ENCODE results near the gene RND1.
A peak's percentile ranks its signal among the peaks of the same experiment; 100 is the strongest.
"Not testable (repeated sequence)": the region's sequence is repeated elsewhere in the genome, so short reads cannot be mapped to it uniquely, and the experiment has no call there.

The RND1 gene

DNA sequence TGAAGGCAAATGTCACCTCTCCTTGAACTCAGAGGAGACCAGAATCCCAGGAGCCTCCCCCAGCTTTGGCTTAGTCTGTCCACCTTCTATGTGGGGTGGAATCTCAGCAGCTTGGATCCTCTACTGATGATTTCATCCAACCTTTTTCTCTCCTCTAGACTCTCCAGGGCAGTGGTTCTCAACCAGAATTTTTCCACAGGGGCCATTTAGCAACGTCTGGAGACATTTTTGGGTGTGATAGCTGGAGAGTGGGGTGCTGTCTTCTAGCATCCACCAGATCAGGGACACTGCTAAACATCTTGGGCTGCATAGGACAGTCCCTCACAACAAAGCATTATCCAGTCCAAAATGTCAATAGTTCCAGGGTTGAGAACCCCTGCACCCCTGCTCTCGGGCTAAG lies 9.3 kb downstream of the RND1 start:
- no peak for TF ChIP-seq SPI1 (IDR thresholded peaks at IDR 0.05; ENCODE audit: low read depth, low read length)
- no peak for TF ChIP-seq PAX5 (IDR thresholded peaks at IDR 0.05; ENCODE audit: insufficient read depth, low read length, severe bottlenecking)
- TF ChIP-seq TAF1 (IDR thresholded peaks at IDR 0.05; ENCODE audit: low read depth, low read length) = no peak
- TF ChIP-seq POLR2AphosphoS5 (IDR thresholded peaks at IDR 0.05; ENCODE audit: low read depth, low read length) = no peak
- TF ChIP-seq POU2F2 (IDR thresholded peaks at IDR 0.05; ENCODE audit: low read depth, low read length) = no peak
- TF ChIP-seq POLR2A (IDR thresholded peaks at IDR 0.05; ENCODE audit: low read depth, low read length) = no peak
- no peak for FAIRE-seq
- no peak for DNase-seq (ENCODE audit: insufficient read length, low spot score)

DNA sequence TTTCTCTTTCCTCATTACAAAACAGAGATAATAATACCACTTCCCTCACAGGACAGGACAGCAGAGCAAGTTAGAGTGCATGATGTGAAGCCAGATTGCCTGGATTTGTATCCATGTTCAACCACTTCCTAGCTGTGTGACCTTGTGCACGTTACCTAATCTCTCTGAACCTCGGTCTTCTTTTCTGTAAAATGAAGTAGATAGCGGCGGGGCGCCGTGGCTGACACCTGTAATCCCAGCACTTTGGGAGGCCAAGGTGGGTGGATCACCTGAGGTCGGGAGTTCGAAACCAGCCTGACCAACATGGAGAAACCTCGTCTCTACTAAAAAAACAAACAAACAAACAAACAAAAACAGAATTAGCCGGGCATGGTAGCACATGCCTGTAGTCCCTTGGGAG lies 10.7 kb downstream of the RND1 start:
- not testable (repeated sequence) for FAIRE-seq

DNA sequence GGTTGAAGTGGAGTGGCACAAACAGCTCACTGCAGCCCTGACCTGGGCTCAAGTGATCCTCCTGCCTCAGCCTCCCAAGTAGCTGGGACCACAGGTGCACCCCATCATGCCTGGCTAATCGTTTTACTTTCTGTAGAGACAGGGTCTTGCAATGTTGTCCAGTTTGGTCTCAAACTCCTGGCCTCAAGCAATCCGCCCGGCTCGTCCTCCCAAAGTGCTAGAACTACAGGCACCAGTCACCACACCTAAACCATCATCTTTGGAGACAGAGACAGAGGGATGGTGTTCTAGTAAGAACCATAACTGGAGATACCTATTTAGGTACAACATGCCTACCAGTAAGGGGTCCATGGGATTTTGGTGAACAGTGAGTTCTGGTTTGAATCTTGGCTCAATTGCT lies 11.2 kb downstream of the RND1 start:
- FAIRE-seq (no peak), DNase-seq (ENCODE audit: insufficient read length, low spot score) (no peak)

More for the DNA sequence above, 10.7 kb downstream of the RND1 start:
- not testable (repeated sequence) for DNase-seq (ENCODE audit: insufficient read length, low spot score)

DNA sequence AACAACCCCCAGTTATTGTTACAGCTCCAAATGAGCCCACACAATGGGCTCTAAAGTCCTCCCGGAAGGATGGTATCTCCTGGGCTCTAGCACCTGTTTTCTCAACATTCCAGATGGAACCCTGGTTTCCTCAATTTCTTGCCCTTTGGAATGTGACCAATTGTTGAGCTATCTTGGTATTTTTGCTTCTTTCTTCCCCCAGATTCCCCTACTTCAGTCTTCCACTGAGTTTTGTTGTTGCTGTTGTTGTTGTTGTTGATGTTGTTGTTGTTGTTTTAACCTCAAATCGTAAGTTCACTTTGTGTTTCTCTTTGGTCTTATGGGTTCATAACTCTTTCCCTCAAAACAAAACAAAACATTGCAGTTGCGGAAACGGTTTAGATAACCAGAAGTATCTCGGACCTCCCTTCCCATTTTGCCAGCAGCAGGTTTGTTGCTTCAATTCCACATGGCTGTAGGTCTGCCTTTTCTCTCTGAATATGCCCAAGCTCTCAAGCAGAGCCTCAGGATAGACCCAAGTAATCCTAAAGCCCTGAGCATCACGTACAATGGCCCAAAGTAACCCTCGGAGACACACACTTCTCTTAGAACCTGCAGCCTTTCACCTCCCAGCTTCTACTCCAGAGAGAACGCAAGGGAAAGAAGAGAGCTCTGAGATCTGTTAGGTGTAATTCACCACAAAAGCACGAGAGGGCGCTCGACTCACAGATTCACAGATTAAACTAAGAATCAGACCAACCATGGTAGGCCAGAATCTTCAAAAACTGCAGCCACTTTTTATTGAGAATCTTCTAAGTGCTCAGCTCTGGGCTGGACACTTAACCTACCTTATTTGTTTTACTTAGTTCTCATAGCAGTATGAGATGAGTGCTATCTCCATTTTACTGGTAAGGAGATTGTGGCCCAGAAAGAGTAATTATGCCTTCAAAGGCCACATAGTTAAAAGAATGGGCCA lies 12.7 kb downstream of the RND1 start:
- TF ChIP-seq SPI1 (IDR thresholded peaks at IDR 0.05; ENCODE audit: low read depth, low read length) = no peak
- TF ChIP-seq PAX5 (IDR thresholded peaks at IDR 0.05; ENCODE audit: insufficient read depth, low read length, severe bottlenecking) = no peak
- no peak for TF ChIP-seq POLR2A (IDR thresholded peaks at IDR 0.05; ENCODE audit: low read depth, low read length)
- no peak for TF ChIP-seq TAF1 (IDR thresholded peaks at IDR 0.05; ENCODE audit: low read depth, low read length)
- no peak for TF ChIP-seq POU2F2 (IDR thresholded peaks at IDR 0.05; ENCODE audit: low read depth, low read length)
- no peak for TF ChIP-seq POLR2AphosphoS5 (IDR thresholded peaks at IDR 0.05; ENCODE audit: low read depth, low read length)

More for the DNA sequence above, 11.2 kb downstream of the RND1 start:
- TF ChIP-seq TAF1 (IDR thresholded peaks at IDR 0.05; ENCODE audit: low read depth, low read length) (no peak), POLR2AphosphoS5 (IDR thresholded peaks at IDR 0.05; ENCODE audit: low read depth, low read length) (no peak), SPI1 (IDR thresholded peaks at IDR 0.05; ENCODE audit: low read depth, low read length) (no peak), PAX5 (IDR thresholded peaks at IDR 0.05; ENCODE audit: insufficient read depth, low read length, severe bottlenecking) (no peak), POU2F2 (IDR thresholded peaks at IDR 0.05; ENCODE audit: low read depth, low read length) (no peak), POLR2A (IDR thresholded peaks at IDR 0.05; ENCODE audit: low read depth, low read length) (no peak)

DNA sequence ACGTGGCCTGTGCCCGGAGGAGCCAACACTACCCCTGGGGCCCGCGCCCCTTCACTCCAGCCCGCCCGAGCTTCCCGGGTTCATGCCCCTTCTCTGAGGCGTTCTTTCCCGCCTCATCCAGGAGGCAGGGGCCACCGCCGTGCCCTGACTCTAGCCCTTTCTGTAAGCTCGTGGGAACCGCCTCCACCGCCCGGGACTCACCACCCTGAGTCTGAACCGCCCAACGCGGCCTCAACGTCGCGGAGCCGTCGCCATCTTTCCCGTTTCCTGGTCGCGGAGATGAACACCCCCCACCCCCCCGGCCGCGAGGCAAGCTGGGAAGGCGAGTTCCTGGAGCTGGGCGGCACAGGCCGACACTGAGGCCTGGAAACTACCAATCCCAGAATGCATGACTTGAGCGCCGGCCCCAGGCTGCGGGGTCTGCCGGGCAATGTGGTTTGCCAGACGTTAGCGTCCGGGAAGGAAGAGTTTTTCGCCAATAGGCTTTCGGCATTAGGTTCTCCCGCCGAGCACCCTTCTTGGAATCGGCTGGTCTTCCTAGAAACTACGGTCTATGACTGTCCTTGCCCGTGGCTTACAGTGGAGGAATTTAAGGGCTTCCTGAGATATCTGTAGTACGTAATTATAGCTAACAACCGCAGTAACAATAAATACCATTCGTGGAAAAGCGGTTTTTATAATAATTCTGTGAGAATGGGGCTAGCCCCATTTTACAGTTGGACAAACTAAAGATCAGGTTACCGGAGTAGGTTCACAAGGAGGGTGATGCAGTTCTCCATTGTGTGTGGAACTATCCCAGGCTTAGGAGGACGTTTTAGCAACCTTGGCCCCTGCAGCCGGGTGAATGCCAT lies 13.6 kb downstream of the RND1 start, which contains the start of gene DDX23:
DDX23 (minus strand) TSS at position 281 of the 851 bp plus-strand sequence. CDS start 6,381 bp downstream, outside the sequence.
- DNase-seq (ENCODE audit: insufficient read length, low spot score) (peak; percentile 93), FAIRE-seq (peak; percentile 93)
- no peak for TF ChIP-seq SPI1 (IDR thresholded peaks at IDR 0.05; ENCODE audit: low read depth, low read length)
- TF ChIP-seq POLR2A (IDR thresholded peaks at IDR 0.05; ENCODE audit: low read depth, low read length) = peak; percentile 91
- peak; percentile 82 for TF ChIP-seq POU2F2 (IDR thresholded peaks at IDR 0.05; ENCODE audit: low read depth, low read length)
- peak; percentile 95 for TF ChIP-seq TAF1 (IDR thresholded peaks at IDR 0.05; ENCODE audit: low read depth, low read length)
- peak; percentile 33 for TF ChIP-seq PAX5 (IDR thresholded peaks at IDR 0.05; ENCODE audit: insufficient read depth, low read length, severe bottlenecking)
- TF ChIP-seq POLR2AphosphoS5 (IDR thresholded peaks at IDR 0.05; ENCODE audit: low read depth, low read length) = peak; percentile 93

More for the DNA sequence above, 12.7 kb downstream of the RND1 start:
- peak; percentile 56 for DNase-seq (ENCODE audit: insufficient read length, low spot score)
- peak; percentile 52 for FAIRE-seq

DNA sequence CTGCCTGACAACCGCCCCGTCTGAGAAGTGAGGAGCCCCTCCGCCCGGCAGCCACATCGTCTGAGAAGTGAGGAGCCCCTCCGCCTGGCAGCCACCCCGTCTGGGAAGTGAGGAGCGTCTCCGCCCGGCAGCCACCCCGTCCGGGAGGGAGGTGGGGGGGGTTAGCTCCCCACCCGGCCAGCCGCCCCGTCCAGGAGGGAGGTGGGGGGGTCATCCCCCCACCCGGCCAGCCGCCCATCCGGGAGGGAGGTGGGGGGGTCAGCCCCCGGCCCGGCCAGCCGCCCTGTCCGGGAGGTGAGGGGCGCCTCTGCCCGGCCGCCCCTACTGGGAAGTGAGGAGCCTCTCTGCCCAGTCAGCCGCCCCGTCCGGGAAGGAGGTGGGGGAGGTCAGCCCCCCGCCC lies 23.6 kb downstream of the RND1 start:
- not testable (repeated sequence) for FAIRE-seq; DNase-seq (ENCODE audit: insufficient read length, low spot score)

DNA sequence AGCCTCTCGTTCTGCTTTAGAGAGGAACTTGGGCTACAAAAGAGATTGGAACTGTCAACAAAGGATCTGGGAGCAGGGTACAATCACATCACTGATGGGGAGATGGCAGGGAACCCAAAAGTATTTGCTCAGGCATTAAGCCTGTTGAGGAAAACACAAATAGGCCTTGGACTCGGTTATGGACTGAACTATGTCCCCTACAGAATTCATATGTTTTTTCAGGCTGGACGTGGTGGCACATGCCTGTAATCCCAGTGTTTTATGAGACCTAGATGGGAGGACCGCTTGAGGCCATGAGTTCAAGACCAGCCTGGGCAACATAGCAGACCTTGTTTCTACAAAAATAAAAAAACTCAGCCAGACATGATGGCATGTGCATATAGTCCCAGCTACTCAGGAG lies 27.6 kb downstream of the RND1 start:
- FAIRE-seq (no peak), DNase-seq (ENCODE audit: insufficient read length, low spot score) (no peak)
- TF ChIP-seq SPI1 (IDR thresholded peaks at IDR 0.05; ENCODE audit: low read depth, low read length) (no peak), PAX5 (IDR thresholded peaks at IDR 0.05; ENCODE audit: insufficient read depth, low read length, severe bottlenecking) (no peak), TAF1 (IDR thresholded peaks at IDR 0.05; ENCODE audit: low read depth, low read length) (no peak), POLR2AphosphoS5 (IDR thresholded peaks at IDR 0.05; ENCODE audit: low read depth, low read length) (no peak), POLR2A (IDR thresholded peaks at IDR 0.05; ENCODE audit: low read depth, low read length) (no peak), POU2F2 (IDR thresholded peaks at IDR 0.05; ENCODE audit: low read depth, low read length) (no peak)

DNA sequence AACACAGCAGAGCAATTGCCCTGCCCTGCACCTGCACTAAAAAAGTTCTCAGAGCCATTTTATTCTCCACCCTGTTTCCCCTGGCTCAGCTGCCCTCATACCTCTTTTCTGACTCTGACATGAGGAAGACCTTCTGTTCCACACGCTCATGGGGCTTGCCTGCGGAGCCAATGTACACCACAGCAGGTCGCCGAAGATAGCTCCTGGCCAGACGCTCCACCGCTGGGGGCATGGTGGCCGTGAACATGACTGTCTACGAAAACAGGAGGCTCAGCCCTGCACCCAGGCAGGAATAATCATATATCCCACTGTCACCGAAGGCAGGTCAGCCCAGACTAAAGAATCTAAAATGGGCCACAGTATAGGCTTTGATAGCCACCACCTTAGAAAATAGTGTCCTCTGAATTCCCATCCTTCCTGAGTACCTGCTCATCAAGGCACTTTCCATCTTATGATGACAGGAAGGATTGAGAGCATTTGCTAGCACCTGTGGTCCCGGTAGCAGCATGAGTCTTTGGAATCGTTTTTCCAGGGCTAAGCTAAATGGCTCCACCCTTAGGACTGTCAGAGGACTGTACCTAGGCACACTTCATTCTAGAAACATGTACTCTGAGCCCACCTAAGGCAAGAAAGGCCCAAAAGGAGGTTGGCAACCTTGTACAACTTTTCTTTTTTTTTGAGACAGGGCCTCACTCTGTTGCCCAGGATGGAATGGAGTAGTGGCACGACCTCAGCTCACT lies 33.2 kb downstream of the RND1 start:
- no peak for FAIRE-seq
- no peak for TF ChIP-seq POLR2AphosphoS5 (IDR thresholded peaks at IDR 0.05; ENCODE audit: low read depth, low read length)
- TF ChIP-seq SPI1 (IDR thresholded peaks at IDR 0.05; ENCODE audit: low read depth, low read length) = no peak
- no peak for TF ChIP-seq POU2F2 (IDR thresholded peaks at IDR 0.05; ENCODE audit: low read depth, low read length)
- no peak for TF ChIP-seq POLR2A (IDR thresholded peaks at IDR 0.05; ENCODE audit: low read depth, low read length)
- TF ChIP-seq TAF1 (IDR thresholded peaks at IDR 0.05; ENCODE audit: low read depth, low read length) = no peak
- no peak for TF ChIP-seq PAX5 (IDR thresholded peaks at IDR 0.05; ENCODE audit: insufficient read depth, low read length, severe bottlenecking)
- no peak for DNase-seq (ENCODE audit: insufficient read length, low spot score)

DNA sequence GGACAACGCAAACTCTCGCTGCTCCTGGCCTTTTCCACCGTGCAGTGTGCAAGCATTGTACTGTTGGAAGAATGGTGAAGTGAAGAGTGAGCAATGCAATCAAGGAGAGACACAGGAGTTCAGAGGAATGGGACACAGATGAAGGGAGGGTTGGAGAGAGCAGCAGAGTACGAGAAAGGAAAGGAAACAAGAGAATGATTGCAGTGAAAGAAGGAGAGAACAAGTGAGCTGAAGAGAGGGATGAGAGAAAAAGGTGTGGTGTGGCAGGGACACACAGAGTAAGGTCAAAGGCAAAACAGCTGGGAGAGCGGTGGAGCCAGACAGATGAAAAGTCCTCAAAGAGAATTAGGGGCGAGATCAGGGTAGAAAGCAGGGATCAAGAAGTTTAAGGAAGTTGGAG lies 34.4 kb downstream of the RND1 start:
- no peak for TF ChIP-seq POLR2A (IDR thresholded peaks at IDR 0.05; ENCODE audit: low read depth, low read length)
- TF ChIP-seq TAF1 (IDR thresholded peaks at IDR 0.05; ENCODE audit: low read depth, low read length) = no peak
- TF ChIP-seq POLR2AphosphoS5 (IDR thresholded peaks at IDR 0.05; ENCODE audit: low read depth, low read length) = no peak
- TF ChIP-seq SPI1 (IDR thresholded peaks at IDR 0.05; ENCODE audit: low read depth, low read length) = no peak
- no peak for TF ChIP-seq PAX5 (IDR thresholded peaks at IDR 0.05; ENCODE audit: insufficient read depth, low read length, severe bottlenecking)
- no peak for TF ChIP-seq POU2F2 (IDR thresholded peaks at IDR 0.05; ENCODE audit: low read depth, low read length)
- FAIRE-seq (no peak), DNase-seq (ENCODE audit: insufficient read length, low spot score) (no peak)

Data from GM12891 (cell line).